Stimulated activated CD8-positive, alpha-beta memory T cell treated with anti-CD3 and anti-CD28 coated beads, Interleukin-15, amount 100 ng/mL, for 24 hours (primary cell): Measurements from ENCODE around the gene GNG8.

ENCODE experiments used
- DNase-seq: peaks from one replicate; pipeline ENCODE4 v3.0.0-alpha.2; 2020; ENCODE audit warnings: low read depth

GNG8 gene

DNA sequence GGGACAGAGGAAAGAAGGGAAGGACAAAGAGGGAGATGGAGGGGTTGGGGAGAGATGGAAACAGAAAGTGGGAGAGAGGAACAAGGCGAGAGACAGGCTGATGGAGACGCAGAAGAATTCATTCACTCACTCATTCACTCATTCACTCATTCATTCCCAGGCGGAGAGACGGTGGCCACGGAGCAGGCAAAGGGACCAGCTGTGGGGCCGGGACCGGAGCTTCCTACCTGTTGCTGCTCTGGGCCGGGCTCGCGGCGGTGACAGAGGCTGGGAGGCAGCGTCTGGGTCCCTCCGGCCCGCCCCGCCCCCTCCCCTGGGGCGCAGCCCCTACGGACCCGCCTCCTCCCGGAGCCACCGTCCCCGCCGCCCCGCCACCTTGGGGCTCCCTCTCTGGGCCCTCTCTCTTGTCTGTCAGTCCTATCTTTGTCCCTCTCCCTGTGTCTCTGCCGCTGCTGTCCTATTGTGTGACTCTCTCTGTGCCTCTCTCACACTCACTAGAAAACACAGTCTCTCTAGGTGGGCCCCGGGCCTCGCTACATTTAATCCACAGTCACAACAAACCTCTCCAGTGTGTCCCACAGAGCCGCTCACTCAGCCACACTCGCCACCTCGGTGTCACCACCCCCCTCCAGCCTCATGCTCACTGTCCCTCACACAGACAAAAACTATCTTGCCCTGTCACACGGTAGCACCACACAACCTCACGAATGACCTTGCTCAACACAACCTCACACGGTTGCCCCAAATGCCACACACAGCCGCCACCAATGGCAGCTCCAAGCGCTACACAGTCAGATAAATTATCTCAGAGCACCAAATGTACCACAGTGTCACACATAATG, at the start of gene GNG8:
GNG8 (minus strand) TSS at position 283 of the 842 bp plus-strand sequence. CDS start 1,520 bp downstream, outside the sequence.
- DNase-seq: no peak

DNA sequence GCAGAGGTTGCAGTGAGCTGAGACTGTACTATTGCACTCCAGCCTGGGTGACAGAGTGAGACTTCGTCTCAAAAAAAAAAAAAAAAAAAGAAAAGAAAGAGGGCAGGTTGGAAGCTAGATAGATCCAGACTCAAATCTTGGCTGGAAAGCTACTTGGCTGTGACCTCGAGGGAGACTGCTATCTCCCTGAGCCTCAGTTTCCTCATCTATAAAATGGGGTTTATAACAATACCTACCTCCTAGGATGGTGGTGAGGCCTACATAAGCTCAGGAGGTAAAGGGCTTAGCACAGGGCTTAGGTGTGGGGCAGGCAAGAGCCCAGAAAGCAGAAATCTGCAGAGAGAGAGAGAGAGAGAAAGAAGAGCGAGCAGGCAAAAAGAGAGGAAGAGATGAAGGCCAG, 49.2 kb upstream of the GNG8 start:
- no peak for DNase-seq

DNA sequence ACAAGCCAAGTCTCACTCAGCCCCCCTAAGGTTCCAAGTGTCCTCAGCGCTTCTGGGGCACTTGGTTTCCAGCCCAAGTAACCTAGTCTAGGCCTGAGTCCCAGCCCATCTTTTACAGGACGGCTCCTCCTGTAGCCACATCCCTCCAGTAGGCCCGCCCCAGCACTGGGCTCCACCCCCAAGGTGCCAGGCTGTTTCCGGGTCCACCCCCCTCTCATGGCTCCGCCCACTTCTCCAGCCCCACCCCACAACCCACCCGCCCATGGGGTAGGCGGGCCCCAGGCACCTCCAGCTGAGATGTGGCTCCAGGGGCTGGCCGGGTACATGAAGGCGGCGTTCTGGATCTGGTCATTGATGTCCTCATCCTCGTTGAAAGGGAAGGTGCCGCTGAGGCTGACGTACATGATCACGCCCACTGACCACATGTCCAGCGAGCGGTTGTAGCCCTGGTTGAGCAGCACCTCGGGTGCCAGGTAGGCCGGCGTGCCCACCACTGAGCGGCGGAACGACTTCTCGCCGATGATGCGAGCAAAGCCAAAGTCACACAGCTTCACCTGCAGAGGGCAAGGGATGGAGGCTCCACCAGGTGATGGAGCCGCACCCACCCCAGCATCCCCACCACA, 42.2 kb upstream of the GNG8 start:
- peak; percentile 39 for DNase-seq

DNA sequence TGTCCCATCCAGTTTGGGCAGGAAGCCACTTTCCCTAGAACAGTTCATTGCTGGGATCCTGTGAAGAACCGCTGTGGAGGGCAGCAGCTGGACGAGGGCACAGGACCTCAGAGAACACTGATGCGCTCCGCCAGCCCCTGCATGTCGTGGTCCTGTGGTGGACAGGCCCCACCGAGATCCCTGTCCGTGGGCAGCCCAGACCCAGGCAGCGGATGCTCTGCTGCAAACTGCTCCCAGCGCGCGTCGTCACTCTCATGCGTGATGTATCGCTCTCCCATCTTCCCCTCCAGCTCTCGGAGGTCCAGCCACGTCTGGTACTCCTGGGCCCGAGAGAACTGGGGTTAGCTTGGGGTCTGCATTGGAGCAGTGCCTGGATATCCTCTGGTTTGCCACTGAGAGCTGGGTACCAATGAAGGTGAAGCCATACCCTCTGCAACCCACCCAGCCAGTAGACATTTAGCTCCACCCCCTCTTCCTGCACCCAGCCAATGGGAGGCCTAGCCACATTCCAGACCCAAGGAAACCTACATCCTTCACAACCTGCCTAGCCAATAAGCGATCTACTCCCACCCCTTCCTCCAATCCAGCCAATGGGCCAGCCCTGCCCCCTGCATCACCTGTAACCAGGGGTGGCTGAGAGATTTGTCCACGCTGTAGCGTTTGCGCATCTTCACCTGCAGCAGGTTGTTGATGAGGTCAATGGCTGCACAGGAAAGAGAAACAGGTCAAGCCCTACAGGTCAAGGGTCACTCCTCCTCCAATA, 38.6 kb upstream of the GNG8 start:
- DNase-seq: no peak

DNA sequence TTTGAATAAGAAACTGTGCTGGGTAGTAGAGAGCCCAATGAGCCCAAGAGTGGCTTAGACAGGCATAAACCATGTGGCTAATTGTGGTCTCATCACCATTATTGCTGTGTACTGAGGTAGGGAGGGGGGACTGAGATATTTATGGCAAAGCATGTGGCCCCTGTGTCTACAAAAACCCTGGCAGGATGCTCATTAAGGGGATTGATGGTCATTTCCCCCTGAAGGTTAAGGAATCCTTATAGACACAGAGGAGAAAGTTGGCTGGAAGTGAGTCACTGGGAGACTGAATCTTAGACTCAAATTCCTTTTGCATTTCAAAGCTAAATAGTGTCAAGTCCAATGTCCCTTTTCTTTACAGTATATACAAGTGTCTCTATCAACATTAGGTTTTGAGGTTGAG, 34.8 kb upstream of the GNG8 start:
- DNase-seq: no peak

DNA sequence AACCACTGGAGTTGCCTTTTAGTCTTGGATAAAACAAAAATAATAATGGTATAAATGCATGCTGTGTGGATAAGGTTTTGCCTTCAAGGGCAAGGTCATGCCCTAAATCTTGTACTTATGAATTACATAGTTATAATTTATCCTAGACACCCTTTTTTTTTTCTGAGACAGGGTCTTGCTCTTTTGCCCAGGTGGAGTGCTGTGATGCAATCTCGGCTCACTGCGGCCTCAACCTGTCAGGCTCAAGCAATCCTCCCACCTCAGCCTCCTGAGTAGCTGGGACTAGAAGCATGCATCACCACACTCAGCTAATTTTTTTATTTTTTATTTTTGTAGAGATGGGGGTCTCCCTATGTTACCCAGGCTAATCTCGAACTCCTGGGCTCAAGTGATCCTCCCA, 32.7 kb upstream of the GNG8 start:
- DNase-seq: no peak

DNA sequence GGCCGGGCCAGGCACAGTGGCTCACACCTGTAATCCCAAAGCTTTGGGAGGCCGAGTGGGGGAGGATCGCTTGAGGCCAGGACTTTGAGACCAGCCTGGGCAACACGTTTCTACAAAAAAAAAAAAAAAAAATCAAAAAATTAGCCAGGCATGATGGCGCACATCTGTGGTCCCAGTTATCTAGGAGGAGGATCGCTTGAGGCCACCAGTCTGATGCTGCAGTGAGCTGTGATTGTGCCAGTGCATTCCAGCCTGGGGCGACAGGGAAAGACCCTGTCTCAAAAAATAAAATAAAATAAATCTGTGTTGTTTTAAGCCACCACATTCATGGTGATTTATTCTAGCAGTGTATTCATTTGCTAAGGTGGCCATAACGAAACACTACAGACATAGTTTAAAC, 29.1 kb upstream of the GNG8 start:
- DNase-seq: no peak

DNA sequence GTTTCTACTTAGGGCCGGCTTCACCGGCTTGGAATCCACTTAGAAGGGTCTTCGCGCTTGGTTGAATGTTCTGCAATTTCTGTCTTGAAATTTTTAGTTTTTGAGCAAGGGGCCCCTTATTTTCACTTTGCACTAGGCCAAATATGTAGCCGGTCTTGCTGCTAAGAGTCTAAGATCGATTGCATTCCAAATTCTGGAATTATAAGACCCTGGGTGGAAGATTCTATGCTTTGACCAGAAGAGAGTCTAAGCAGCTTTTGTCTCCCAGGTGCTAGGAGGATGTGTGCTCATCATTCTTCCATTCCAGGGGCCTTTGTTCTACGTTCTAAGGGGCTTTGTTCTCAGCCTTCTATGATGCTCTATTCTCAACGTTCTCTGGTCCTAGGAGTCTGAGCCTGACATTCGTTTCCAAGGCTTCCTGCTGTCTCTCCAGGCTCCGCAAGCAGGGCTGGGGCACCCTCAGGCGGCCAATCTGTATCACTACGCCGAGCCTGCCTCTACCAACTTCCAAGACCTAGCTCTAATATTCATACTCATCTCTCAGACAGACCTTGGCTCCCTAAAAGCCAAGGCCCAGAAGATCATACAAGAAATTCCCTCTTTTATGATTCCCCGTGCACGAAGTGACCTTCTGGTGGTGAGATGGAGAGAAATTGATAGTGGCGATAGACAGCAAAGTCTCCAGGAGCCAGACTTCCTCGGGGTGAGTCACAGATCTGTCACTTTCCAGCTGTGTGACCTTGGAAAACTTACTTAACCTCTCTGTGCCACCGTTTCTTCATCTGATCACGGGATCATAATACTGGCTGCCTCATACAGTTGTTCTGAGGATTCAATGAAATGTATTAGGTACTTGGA, 26.0 kb upstream of the GNG8 start:
- DNase-seq: no peak

DNA sequence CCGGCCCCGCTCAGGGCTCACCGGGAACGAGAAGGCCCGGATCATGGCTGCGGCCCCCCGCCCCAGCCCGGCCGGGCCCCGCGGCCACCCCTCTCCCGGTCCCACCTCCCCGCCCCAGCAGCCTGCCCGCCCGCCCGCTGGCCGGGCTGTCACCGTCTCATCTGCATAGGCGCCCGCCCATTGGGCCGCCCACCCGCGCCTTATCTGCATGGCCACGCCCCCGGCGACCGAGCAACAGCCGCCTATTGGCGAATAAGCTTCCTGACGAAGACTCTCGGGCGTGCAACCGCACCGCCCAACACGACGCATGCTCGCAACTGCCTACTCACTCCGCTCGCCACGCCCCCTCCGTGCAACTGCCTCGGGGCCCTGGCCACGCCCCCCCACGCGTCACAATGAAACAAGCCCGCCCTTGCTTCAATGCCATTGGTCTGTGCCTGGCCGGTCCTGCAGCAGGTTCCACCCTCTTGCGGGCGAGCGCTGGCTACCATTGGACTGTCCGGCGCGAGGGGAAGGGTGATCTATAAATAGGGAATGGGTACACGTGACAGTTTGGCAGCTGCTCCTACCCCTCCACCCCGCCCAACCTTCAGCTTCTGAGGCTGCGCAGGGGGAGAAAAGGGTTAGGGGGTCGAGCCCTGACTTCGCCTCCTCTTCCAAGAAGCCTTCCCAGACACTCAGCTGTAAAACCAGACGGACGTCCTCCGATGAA, 25.2 kb upstream of the GNG8 start, which contains the start of gene DACT3:
DACT3 (minus strand) TSS at position 163 of the 712 bp plus-strand sequence; CDS start at position 45, 118 bp downstream.
- DNase-seq: peak; percentile 100

DNA sequence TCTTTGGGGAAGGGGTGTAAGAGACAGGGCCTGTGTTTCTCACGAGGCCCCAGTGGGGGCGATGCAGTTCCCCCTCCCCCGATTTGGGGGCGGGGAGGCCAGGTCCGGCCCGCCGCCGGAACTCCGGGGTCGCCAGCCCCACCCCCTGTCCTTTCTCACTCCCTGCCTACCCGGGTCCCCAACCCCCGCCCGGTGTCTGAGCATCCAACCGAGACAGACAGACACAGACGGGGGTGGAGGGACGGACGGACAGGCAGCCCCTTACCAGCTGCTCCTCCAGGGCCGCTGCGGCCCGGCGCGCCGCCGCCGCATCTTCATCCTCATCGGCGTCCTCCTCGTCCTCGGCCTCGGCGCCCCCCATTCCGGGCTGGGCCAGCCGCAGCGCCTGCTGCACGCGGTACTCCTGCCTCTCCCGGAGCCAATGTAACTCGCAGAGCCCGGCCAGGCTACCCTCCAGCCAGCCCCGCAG, 24.6 kb upstream of the GNG8 start:
- DNase-seq: no peak

DNA sequence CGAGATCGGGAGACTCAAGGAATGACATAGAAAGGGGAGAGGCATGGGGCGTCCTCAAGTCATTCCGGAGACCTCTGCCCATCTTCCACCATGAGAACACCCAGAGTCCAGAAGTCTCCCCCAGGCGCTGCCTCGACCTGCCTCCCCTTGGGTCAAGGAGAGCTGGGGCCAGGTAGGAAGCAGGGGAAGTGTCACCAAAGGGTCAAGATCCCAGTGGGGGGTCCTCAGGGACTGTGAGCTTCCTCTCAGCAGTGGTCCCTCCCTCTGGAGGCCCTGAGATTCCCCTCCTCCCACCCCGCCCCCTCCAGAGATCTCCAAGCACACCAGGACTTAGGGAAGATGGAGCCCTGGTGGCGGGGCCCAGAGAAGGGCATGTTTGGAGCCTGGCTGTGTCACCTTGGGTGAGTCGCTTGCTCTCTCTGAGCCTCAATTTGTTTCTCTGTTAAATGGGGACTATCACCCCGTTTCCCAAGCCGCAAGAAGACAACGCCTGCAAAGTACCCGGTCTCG, 24.1 kb upstream of the GNG8 start:
- no peak for DNase-seq

DNA sequence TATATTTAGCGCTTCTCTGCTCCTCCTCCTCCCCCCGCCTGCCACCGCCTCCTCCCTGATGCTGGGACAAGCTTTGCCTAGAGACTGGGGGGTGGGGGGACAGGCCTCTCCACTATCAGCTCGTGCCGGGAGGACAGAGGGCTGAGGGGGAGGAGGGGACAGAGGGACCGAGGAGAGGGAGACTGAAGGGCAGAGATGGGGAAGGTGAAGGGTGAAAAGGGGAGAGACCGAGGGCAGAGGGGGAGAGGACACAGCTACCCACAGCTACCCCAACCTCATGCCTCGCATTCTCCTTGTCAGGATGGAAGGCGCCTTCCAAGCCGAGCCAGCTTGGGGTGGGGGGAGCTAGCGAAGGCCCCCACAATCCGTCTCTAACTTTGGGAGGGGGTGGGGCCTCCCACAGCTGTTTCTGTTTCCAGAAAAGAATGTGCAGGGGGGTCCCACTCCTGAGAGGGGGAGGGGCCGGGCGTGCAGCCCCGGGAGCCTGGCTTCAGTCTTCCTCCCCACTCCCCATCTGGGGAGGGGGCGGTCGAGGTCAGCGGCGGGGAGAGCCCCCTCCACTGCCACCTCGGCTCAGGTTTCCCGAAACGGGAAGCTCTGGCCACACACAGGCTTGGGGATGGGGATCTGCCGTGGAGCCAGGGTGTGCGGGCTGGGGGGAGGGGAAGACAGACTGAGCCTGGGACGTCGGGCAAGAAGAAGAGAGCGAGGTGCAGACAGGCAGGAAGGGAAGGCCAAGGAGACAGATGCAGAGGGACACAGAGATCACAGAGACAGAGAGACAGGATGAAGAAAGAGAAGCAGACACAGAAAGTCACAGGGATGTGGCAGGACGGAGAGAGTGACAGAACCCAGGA, 23.4 kb upstream of the GNG8 start:
- DNase-seq: no peak

DNA sequence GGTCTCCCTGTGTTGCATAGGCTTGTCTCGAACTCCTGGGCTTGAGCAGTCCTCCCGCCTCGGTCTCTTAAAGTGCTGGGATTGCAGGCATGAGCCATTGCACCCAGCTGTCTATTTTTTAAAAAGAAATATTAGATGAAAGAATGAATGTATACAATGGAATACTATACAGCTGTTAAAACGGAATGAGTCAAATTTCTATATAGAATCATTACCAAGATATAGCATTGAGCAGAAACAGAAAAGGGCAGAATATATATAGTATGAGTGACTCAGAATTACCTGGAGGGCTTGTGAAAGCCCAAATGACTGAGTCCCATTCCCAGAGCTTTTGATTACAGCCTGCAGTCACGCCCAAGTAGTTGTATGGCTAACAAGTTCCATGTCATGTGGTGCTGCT, 20.5 kb upstream of the GNG8 start:
- no peak for DNase-seq

DNA sequence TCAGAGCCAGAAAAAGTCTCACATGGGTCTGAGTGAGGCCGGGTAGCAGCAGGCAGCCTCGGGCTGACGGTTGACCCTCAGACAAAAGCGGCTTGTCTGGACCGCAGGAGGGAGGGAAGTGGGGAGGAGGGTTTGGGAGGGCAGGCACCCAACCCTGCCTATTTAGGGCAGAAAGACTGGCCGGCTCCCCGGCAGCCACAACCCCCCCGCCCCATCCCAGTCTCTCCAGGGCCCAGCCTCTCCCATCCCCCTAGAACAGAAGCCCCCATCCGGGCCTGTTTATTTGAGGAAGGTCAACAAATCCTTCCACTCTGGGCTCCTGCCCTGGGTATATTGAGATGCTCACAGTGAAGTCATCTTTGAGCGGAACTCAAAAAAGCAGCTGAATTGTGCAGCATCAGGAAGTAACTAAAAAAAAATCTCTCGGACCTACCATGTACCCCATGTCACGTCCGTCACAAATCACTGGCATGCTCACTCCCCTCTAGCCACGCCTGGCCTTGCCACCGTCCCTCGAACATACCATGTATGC, 18.7 kb upstream of the GNG8 start:
- no peak for DNase-seq

DNA sequence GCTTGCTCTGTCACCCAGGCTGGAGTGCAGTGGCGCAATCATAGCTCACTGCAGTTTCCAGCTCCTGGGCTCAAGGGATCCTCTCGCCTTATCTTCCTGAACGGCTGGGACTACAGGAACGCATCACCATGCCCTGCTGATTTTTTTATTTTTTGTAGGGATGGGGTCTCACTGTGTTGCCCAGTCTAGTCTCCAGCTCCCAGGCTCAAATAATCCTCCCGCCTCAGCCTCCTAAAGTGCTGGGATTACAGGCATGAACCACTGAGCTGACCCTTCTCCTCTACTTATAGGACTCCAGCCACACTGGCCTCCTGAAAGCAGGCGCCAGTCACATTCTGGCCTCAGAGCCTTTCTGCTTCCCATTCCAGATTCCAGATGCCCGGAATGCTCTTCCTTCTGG, 14.4 kb upstream of the GNG8 start:
- DNase-seq: no peak

DNA sequence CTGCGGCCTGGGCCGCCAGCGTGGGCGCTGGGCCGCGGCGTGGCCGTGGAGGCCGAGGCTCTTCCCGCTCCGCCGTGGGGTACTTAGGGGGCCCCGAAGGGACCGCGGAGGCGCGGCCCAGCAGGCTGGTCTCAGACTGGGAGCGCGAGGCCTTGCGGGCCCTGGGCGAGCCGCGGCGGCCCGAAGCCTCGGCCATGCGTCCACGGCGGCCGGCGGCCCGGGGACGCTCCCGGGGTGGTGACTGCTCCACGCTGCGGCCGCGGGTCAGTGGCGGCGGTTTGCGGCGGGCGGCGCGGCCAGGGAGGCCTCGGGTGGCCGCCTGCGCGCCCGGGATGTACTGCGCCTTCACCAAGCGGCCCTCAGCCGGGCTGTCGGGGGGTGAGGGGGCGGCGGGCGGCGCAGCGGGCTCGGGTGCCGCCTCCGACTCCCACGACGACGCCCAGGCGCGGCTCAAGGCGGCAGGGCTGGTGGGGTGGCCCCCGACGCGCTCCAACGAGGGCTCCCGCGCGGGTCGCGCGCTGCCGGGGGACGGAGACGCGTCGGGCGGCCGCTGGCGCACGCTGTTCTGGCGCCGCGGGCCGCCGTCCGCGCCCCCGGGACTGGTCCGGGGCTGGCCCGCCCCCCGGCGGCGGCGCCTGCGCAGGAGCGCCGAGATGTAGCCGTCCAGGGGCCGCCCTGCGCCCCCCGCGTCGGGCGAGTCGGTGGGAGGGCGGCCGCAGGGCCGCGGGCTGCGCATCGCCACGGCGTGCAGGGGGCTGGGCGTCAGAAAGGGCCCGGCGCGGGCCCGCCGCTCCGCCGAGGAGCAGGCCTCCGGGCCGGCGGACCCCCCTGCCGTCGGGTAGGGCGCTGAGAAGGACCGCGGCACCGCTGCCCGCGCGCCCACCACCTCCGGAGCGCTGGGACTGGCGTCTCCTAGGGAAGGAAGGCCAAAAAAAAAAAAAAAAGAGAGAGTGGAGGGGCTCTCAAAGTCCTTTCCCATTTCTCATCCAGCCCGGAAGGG, 13.3 kb upstream of the GNG8 start:
- DNase-seq: no peak

DNA sequence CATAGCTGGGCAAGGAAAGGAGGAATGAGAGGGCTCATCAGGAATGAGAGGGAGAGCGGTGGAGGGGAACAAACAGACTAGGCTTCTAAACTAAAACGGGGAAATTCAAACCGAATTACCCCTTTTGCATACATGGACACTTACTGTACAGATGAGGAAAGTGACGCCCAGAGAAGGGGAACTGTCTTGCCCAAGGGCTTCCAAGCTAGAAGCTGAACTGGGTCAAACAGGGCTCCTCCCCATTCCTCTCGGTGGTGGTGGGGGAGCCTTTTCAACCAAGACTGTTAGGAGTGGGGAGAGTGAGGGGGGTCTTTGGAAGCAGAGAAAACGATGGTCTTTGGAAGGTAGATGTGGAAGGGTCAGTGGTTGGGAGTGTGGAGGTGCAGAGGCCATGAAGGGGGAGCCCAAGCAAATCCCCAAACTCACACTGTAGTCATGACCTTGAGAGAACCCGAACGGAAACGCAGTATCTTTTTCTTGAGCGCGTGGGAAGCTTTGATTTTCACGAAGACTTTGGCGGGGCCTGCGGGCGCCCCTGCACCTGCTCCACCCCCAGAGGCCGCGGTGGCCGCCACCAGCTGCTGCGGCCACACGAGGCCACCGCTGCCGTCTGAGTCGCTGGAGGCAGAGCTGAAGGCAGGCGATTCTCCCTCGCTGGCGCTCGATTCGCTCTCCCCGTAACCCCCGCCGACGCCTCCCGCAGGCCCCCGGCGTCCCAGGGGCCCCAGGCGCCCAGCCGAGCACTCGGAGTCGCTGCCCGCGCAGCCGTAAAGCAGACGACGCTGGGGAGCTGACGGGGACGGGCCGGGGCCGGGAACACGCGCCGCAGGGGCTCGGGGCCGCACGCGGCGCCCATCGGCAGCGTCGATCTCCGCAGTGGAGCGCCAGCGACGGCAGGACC, 12.3 kb upstream of the GNG8 start:
- no peak for DNase-seq
